ENCODE data around the gene UTP25.

GRCh38 chr1:209862391-209863356 lies 34.9 kb downstream of the UTP25 start:
- no peak for TF ChIP-seq CTCF (IDR thresholded peaks at IDR 0.05; ENCODE audit: extremely low read depth in 1 of 2, insufficient read depth in 1 of 2, low read depth in 1 of 2, low read length in 2 of 2)
- TF ChIP-seq MAX (IDR thresholded peaks at IDR 0.05; ENCODE audit: insufficient read depth, insufficient read length): no peak

Measured in endothelial cell of umbilical vein (primary cell).